Measurements from ENCODE around the gene DPF3.

GRCh38 chr14:72612041-72612440 lies 281.9 kb downstream of the DPF3 start:
- TF ChIP-seq, protein P1, sequence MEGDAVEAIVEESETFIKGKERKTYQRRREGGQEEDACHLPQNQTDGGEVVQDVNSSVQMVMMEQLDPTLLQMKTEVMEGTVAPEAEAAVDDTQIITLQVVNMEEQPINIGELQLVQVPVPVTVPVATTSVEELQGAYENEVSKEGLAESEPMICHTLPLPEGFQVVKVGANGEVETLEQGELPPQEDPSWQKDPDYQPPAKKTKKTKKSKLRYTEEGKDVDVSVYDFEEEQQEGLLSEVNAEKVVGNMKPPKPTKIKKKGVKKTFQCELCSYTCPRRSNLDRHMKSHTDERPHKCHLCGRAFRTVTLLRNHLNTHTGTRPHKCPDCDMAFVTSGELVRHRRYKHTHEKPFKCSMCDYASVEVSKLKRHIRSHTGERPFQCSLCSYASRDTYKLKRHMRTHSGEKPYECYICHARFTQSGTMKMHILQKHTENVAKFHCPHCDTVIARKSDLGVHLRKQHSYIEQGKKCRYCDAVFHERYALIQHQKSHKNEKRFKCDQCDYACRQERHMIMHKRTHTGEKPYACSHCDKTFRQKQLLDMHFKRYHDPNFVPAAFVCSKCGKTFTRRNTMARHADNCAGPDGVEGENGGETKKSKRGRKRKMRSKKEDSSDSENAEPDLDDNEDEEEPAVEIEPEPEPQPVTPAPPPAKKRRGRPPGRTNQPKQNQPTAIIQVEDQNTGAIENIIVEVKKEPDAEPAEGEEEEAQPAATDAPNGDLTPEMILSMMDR (IDR thresholded peaks at IDR 0.05) = no peak
- TF ChIP-seq POLR2A (IDR thresholded peaks at IDR 0.05) = no peak
